ENCODE data around the gene SLC6A8.

- TF ChIP-seq CTCF (conservative IDR thresholded peaks at IDR 0.05; ENCODE audit: low read length) (no peak), EZH2phosphoT487 (IDR thresholded peaks at IDR 0.05; ENCODE audit: borderline replicate concordance) (no peak)
Measured at GRCh38 chrX:153714256-153714655, 26.5 kb downstream of the SLC6A8 start.

Measured in Loucy (cell line).